ENCODE data around the gene PTPRA.

The PTPRA gene

DNA sequence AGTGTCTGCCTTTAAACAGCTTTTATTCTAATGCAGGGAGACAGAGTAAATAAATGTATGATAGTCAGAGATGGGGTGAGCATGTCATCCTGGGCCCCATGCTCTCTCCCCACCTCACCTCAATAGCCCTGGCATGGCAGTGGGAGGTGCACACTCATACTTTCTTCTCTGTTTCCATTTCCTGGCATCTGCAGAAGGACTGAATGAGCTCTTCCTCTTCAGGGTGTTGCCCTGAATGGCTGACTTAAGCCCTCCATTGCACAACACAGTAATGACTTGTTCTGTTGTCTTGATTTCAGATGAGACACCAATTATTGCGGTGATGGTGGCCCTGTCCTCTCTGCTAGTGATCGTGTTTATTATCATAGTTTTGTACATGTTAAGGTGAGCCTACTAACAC lies 113.2 kb downstream of the PTPRA start:
- Histone ChIP-seq H3K36me3 (ENCODE audit: control insufficient read depth, insufficient read depth, low read length) (peaks cover 41% of the 10 kb centered on the region), H3K27ac (ENCODE audit: insufficient read depth, low read depth, low read length, poor library complexity, severe bottlenecking) (no peak overlapping the region), H3K27me3 (ENCODE audit: control insufficient read depth, insufficient read depth, low read length, poor library complexity, severe bottlenecking) (no peaks in the 10 kb centered on the region), H3K4me1 (ENCODE audit: control insufficient read depth, insufficient read depth, low read length) (no peaks in the 10 kb centered on the region), H3K4me3 (ENCODE audit: insufficient read depth, low read depth, low read length) (no peak overlapping the region), H3K9me3 (ENCODE audit: control insufficient read depth, low read length) (no peaks in the 10 kb centered on the region)
- WGBS, 2 experiments: 90 to 100% methylated on average over 1 to 2 of the region's 2 CpGs

DNA sequence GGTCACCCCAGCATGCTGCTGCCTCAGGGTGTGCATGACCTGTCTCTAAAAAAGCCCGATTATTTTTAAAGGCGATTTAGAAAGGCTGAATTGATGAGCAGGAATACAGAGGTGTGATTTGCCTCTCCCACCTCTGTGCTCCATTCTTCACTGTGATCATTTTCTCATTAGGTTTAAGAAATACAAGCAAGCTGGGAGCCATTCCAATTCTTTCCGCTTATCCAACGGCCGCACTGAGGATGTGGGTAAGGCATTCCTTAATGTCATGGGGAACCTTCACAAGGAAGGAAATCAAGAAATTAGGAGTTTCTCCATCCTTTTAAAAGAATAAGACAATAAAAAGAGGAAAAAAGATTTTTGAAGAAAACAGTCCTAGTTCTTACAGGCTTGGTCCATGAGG lies 114.6 kb downstream of the PTPRA start:
- no peak overlapping the region for H3K27ac ChIP-seq (ENCODE audit: insufficient read depth, low read depth, low read length, poor library complexity, severe bottlenecking)
- 98% methylated on average over 5 of the region's 5 CpGs for WGBS, 2 experiments
- no peaks in the 10 kb centered on the region for H3K27me3 ChIP-seq (ENCODE audit: control insufficient read depth, insufficient read depth, low read length, poor library complexity, severe bottlenecking)
- H3K4me3 ChIP-seq (ENCODE audit: insufficient read depth, low read depth, low read length): no peak overlapping the region
- no peaks in the 10 kb centered on the region for H3K9me3 ChIP-seq (ENCODE audit: control insufficient read depth, low read length)
- H3K36me3 ChIP-seq (ENCODE audit: control insufficient read depth, insufficient read depth, low read length): peaks cover 51% of the 10 kb centered on the region
- no peaks in the 10 kb centered on the region for H3K4me1 ChIP-seq (ENCODE audit: control insufficient read depth, insufficient read depth, low read length)

DNA sequence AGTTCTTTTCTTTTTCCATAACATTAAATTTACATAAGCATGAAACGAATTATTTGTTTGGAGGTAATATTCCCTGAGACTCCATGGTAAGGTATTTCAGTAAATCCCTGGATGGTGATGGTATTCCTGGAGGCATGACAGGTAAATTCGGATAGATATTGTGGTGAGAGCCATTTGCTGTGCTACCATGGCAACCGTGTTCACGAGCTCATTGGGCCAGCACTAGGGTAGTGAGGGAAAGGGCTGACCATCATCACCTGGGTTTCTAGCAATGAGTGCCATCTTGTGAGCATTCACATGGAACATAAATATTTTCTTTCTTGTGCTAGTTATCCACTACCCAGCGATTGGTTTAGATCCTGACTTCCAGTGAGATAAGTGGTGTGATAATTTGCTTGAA lies 118.3 kb downstream of the PTPRA start:
- 93 to 96% methylated on average over 4 to 5 of the region's 5 CpGs for WGBS, 2 experiments
- H3K27me3 ChIP-seq (ENCODE audit: control insufficient read depth, insufficient read depth, low read length, poor library complexity, severe bottlenecking): no peaks in the 10 kb centered on the region
- no peaks in the 10 kb centered on the region for H3K4me1 ChIP-seq (ENCODE audit: control insufficient read depth, insufficient read depth, low read length)
- H3K36me3 ChIP-seq (ENCODE audit: control insufficient read depth, insufficient read depth, low read length): peaks cover 51% of the 10 kb centered on the region
- H3K9me3 ChIP-seq (ENCODE audit: control insufficient read depth, low read length): no peaks in the 10 kb centered on the region
- no peak overlapping the region for H3K4me3 ChIP-seq (ENCODE audit: insufficient read depth, low read depth, low read length)
- H3K27ac ChIP-seq (ENCODE audit: insufficient read depth, low read depth, low read length, poor library complexity, severe bottlenecking): no peak overlapping the region

DNA sequence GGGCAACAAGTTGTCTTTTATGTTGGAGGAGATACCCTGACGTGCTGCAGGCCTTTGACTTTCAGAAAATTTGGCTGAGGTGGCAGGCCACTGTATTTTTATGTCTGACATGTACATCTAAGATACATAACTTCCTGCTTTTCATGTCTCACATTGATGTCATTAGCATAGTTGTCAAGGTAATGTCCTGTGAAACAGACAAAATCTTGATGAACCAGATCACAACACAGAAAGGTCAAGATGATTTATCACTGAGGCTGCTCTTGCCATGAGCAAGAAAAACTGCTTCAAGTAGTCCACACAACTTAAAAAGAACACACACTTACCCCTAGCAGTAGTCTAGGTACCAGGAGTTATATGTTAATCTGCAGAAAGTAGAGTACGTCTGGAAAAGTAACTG lies 120.0 kb downstream of the PTPRA start:
- Histone ChIP-seq H3K36me3 (ENCODE audit: control insufficient read depth, insufficient read depth, low read length) (peaks cover 40% of the 10 kb centered on the region), H3K4me1 (ENCODE audit: control insufficient read depth, insufficient read depth, low read length) (no peaks in the 10 kb centered on the region)
- WGBS, 2 experiments: 95 to 99% methylated on average over 2 of the region's 2 CpGs

DNA sequence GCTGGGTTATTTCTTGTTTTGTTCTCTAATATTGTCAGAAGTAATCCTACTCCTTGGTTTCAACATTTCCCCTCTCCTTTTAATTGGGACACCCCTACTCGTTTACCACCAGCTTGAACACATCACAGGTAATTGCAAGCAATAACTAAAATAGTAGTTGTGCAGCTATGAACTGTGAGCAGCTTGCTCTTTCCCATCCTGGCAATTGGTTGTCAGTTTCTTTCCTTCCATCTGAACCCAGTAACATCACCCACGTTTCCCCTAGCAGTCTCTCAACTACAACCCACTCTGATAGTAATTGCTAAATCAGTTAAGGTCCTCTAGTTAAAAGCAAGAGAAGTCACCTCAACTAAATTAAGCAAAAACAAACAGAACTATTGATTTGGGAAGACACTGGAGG lies 122.5 kb downstream of the PTPRA start:
- peaks cover 20% of the 10 kb centered on the region for H3K36me3 ChIP-seq (ENCODE audit: control insufficient read depth, insufficient read depth, low read length)
- H3K4me1 ChIP-seq (ENCODE audit: control insufficient read depth, insufficient read depth, low read length): no peaks in the 10 kb centered on the region
- H3K9me3 ChIP-seq (ENCODE audit: control insufficient read depth, low read length): no peaks in the 10 kb centered on the region
- H3K27me3 ChIP-seq (ENCODE audit: control insufficient read depth, insufficient read depth, low read length, poor library complexity, severe bottlenecking): no peaks in the 10 kb centered on the region
- H3K27ac ChIP-seq (ENCODE audit: insufficient read depth, low read depth, low read length, poor library complexity, severe bottlenecking): no peak overlapping the region
- H3K4me3 ChIP-seq (ENCODE audit: insufficient read depth, low read depth, low read length): no peak overlapping the region
- 89 to 100% methylated on average over 2 of the region's 2 CpGs for WGBS, 2 experiments

More for the DNA sequence above, 120.0 kb downstream of the PTPRA start:
- no peak overlapping the region for H3K4me3 ChIP-seq (ENCODE audit: insufficient read depth, low read depth, low read length)
- no peaks in the 10 kb centered on the region for H3K9me3 ChIP-seq (ENCODE audit: control insufficient read depth, low read length)
- no peaks in the 10 kb centered on the region for H3K27me3 ChIP-seq (ENCODE audit: control insufficient read depth, insufficient read depth, low read length, poor library complexity, severe bottlenecking)
- no peak overlapping the region for H3K27ac ChIP-seq (ENCODE audit: insufficient read depth, low read depth, low read length, poor library complexity, severe bottlenecking)

DNA sequence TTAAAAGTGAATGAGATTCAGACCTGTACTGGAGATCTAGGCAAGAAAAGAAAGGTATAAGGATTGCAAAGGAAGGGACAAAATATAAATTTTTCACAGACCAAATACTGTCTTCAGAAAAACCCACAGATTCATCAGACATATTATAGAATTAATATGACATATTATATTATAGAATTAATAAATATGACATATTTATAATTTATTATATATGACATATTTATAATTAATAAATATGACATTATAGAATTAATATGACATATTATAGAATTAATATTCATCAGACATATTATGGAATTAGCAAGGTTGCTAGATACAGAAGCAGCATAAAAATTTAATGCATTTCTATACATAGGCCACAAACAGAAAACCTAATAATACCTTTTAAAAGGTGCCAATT lies 125.4 kb downstream of the PTPRA start:
- no peak overlapping the region for H3K27ac ChIP-seq (ENCODE audit: insufficient read depth, low read depth, low read length, poor library complexity, severe bottlenecking)
- H3K27me3 ChIP-seq (ENCODE audit: control insufficient read depth, insufficient read depth, low read length, poor library complexity, severe bottlenecking): no peaks in the 10 kb centered on the region
- no peaks in the 10 kb centered on the region for H3K36me3 ChIP-seq (ENCODE audit: control insufficient read depth, insufficient read depth, low read length)
- H3K4me1 ChIP-seq (ENCODE audit: control insufficient read depth, insufficient read depth, low read length): no peaks in the 10 kb centered on the region
- no peaks in the 10 kb centered on the region for H3K9me3 ChIP-seq (ENCODE audit: control insufficient read depth, low read length)
- H3K4me3 ChIP-seq (ENCODE audit: insufficient read depth, low read depth, low read length): no peak overlapping the region

DNA sequence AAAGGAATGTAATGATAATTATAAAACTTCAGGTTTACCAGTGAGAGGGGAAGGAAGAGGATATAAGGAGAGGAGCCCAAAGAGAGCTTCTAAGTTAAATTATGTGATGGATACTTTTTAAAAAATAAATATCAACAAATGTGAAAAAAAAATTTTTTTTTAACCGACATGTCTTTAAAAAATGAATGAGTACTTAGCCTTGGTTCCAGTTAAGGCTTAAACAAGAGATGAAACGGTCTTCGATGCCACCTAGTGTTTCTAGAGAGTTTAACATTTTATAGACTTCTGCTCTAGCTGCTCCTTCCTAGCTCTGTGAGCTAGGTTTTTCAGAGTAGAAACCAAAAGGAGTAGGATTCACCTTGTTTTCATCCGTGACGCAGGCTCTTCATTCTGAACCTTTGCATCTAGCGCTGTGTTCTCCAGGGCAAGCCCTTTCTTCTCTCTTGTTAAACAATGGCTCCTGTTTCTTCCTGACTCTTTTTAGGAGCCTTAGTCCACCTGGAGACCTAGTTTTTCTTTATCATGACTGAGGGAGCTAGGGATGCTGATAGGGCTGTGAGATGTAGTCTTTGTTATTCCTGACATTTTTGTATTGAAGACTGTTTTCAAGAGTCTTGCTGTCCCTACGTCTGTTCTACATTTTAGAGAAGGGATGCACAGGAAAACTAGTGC lies 127.7 kb downstream of the PTPRA start:
- WGBS, 2 experiments: 73 to 75% methylated on average over 7 of the region's 7 CpGs
- no peaks in the 10 kb centered on the region for H3K4me1 ChIP-seq (ENCODE audit: control insufficient read depth, insufficient read depth, low read length)

DNA sequence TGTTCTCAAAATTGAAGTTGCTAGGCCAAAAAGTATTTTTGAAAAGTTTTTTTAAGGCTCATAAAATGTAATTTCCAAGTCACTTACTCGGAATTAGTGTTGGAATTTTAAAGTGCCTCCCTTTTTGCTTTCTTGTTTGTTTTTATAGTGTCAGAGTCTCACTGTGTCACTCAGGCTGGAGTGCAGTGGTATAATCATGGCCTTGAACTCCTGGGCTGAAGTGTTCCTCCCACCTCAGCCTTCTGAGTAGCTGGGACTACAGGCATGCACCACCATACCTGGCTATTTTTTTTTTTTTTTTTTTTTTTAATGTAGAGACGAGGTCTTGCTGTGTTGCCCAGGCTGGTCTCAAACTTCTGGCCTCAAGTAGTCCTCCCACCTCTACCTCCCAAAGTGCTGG lies 130.1 kb downstream of the PTPRA start:
- H3K4me3 ChIP-seq (ENCODE audit: insufficient read depth, low read depth, low read length): no peak overlapping the region
- H3K27me3 ChIP-seq (ENCODE audit: control insufficient read depth, insufficient read depth, low read length, poor library complexity, severe bottlenecking): no peaks in the 10 kb centered on the region
- 79 to 89% methylated on average over 1 to 2 of the region's 2 CpGs for WGBS, 2 experiments
- H3K27ac ChIP-seq (ENCODE audit: insufficient read depth, low read depth, low read length, poor library complexity, severe bottlenecking): no peak overlapping the region
- H3K36me3 ChIP-seq (ENCODE audit: control insufficient read depth, insufficient read depth, low read length): peaks cover 10% of the 10 kb centered on the region
- H3K4me1 ChIP-seq (ENCODE audit: control insufficient read depth, insufficient read depth, low read length): no peaks in the 10 kb centered on the region
- no peaks in the 10 kb centered on the region for H3K9me3 ChIP-seq (ENCODE audit: control insufficient read depth, low read length)

More for the DNA sequence above, 127.7 kb downstream of the PTPRA start:
- Histone ChIP-seq H3K27me3 (ENCODE audit: control insufficient read depth, insufficient read depth, low read length, poor library complexity, severe bottlenecking) (no peaks in the 10 kb centered on the region), H3K36me3 (ENCODE audit: control insufficient read depth, insufficient read depth, low read length) (peaks cover 5% of the 10 kb centered on the region), H3K27ac (ENCODE audit: insufficient read depth, low read depth, low read length, poor library complexity, severe bottlenecking) (no peak overlapping the region), H3K4me3 (ENCODE audit: insufficient read depth, low read depth, low read length) (no peak overlapping the region), H3K9me3 (ENCODE audit: control insufficient read depth, low read length) (no peaks in the 10 kb centered on the region)

DNA sequence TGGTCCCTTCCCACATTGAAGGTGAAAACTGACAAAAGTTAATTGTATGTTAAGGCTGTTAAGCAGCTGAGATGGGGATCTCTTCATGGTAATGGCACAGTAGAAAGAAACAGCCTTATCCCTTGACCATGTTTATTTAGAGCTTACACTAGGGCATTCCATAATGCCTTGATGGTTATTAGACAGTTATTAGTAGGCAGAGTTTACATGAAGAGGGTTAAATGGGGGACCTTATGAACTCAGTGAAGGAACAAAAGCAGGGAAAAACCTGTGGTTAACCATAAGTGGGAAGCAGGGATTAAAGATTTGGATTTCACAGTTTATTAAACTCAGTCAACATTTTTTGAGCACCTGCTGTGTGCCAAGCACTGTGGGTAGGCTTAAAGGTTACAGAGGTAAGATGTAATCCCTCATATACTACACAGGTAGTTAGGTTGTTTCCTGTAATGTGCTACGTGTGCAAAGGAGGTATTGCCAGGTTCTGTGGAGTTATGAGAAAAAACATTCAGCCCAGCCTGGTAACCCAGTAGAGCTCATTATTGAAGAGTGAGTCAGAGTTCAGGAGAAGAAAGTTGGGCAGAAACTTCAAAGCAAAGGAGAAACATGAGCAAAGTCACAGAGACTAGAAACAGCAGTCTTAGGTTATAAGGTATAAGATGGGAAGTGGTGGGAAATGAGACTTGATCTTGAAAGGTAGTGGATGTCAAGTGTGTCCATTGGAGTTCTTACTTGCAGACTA lies 137.9 kb downstream of the PTPRA start:
- Histone ChIP-seq H3K4me1 (ENCODE audit: control insufficient read depth, insufficient read depth, low read length) (no peaks in the 10 kb centered on the region), H3K9me3 (ENCODE audit: control insufficient read depth, low read length) (no peaks in the 10 kb centered on the region), H3K27me3 (ENCODE audit: control insufficient read depth, insufficient read depth, low read length, poor library complexity, severe bottlenecking) (no peaks in the 10 kb centered on the region), H3K4me3 (ENCODE audit: insufficient read depth, low read depth, low read length) (no peak overlapping the region), H3K27ac (ENCODE audit: insufficient read depth, low read depth, low read length, poor library complexity, severe bottlenecking) (no peak overlapping the region), H3K36me3 (ENCODE audit: control insufficient read depth, insufficient read depth, low read length) (peaks cover 26% of the 10 kb centered on the region)
- WGBS, 2 experiments: 97 to 100% methylated on average over 1 of the region's 1 CpG

DNA sequence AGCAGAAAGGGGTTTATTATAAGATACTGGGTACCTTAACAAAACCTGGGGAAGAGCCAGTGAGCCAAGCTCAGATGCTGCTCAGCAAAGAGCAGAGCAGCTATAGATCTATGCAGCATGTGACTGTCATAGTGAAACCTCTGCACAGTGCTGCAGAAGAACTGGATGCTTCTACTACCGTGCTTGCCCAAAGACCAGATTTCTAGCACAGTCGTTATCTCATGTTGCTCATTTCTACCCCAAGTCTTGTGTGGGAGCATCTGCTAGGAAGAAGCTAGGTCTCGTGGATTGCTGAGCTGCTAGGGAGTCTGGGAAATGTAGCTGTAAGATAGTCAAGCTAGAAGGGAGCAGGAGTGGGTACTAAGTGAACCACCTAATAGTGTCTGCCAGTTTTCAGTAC lies 138.5 kb downstream of the PTPRA start:
- 95 to 97% methylated on average over 3 of the region's 3 CpGs for WGBS, 2 experiments
- Histone ChIP-seq H3K36me3 (ENCODE audit: control insufficient read depth, insufficient read depth, low read length) (peaks cover 28% of the 10 kb centered on the region), H3K27me3 (ENCODE audit: control insufficient read depth, insufficient read depth, low read length, poor library complexity, severe bottlenecking) (no peaks in the 10 kb centered on the region), H3K4me3 (ENCODE audit: insufficient read depth, low read depth, low read length) (no peak overlapping the region), H3K27ac (ENCODE audit: insufficient read depth, low read depth, low read length, poor library complexity, severe bottlenecking) (no peak overlapping the region), H3K9me3 (ENCODE audit: control insufficient read depth, low read length) (no peaks in the 10 kb centered on the region), H3K4me1 (ENCODE audit: control insufficient read depth, insufficient read depth, low read length) (no peaks in the 10 kb centered on the region)
